HepG2 (cell line): Measurements from ENCODE around the gene WNK4. TPM values are rescaled to one million over a fixed set of nuclear protein-coding genes. Genes with fewer than 3 reads are reported as not detected.

Experiments
- ATAC-seq: fragments of 200-7000 bp; cut with Tn5 transposase; 3 replicates; pipeline ENCODE4 v1.9.1; 2020; ENCODE audit warnings: mild to moderate bottlenecking, moderate library complexity
- BruUV-seq: library from RNA; stranded (reverse); fragments of 400-500 nt; replicated peaks from 2 replicates; lab custom pipeline; 2021; lab: Mats Ljungman, UMichigan
- CTCF ChIA-PET: fragments of 300-600 bp; formaldehyde crosslinking; extraction: SDS; loops from one replicate; lab custom pipeline; 2021; ENCODE audit warnings: low total read pairs, inconsistent platforms, low intra/inter-chr PET ratio; lab: Yijun Ruan, JAX
- POLR2A ChIA-PET: fragments of 350-600 bp; sonication (Branson Sonifier 250); formaldehyde crosslinking; loops from one replicate; lab custom pipeline; 2020; ENCODE audit warnings: antibody characterized with exemption, inconsistent platforms; lab: Yijun Ruan, JAX
- DNase-seq: peaks from one replicate; pipeline ENCODE4 v3.0.0-alpha.2; 2015; ENCODE audit warnings: low spot score
- FAIRE-seq: peaks from 3 replicates; lab custom pipeline; 2011; peaks lifted over from hg19 to GRCh38; lab: Jason Lieb, UNC
- H2AFZ ChIP-seq: one replicate; pipeline ENCODE4 v1.6.1; 2011; ENCODE audit warnings: low read length, inconsistent platforms
- H3K27ac ChIP-seq: fragments of 300-600 bp; 3 replicates; pipeline ENCODE4 v1.8.0; 2011; ENCODE audit warnings: mixed run types, mild to moderate bottlenecking, mixed read lengths, low read length, inconsistent platforms; ENCODE audit not compliant: insufficient read depth; ENCODE audit errors: extremely low read length
- H3K27me3 ChIP-seq, 2 experiments: fragments of 200-600 bp in 1 of 2; 2 replicates in 1 of 2; 3 replicates in 1 of 2; pipeline versions ENCODE4 v1.6.0 to v1.8.0; 2011; ENCODE audit warnings: low read length in 2 of 2, mild to moderate bottlenecking in 2 of 2, moderate library complexity in 2 of 2, inconsistent platforms in 1 of 2; ENCODE audit not compliant: insufficient read depth in 2 of 2, control insufficient read depth in 1 of 2
- H3K36me3 ChIP-seq, 2 experiments: fragments of 200-600 bp in 1 of 2; replicated peaks in 1 of 2; 2 replicates in 1 of 2; 3 replicates in 1 of 2; pipeline versions ENCODE4 v1.5.1 to v1.8.0; 2011; ENCODE audit warnings: low read length in 2 of 2, inconsistent platforms in 1 of 2; ENCODE audit not compliant: insufficient read depth in 2 of 2, control insufficient read depth in 1 of 2
- H3K4me1 ChIP-seq: 2 replicates; pipeline ENCODE4 v1.5.1; 2012; ENCODE audit warnings: low read length, inconsistent platforms; ENCODE audit not compliant: insufficient read depth
- H3K4me2 ChIP-seq: 2 replicates; pipeline ENCODE4 v1.6.0; 2011; ENCODE audit warnings: low read depth, low read length, inconsistent platforms
- H3K4me3 ChIP-seq, 3 experiments: fragments of 200-600 bp in 1 of 3; sonication (generic), shearing (Covaris generic) in 1 of 3; replicated peaks in 1 of 3; 2 replicates each; pipeline ENCODE4 v1.5.1; 2011 to 2016; ENCODE audit warnings: low read length in 3 of 3, inconsistent platforms in 2 of 3, low read depth in 2 of 3, mild to moderate bottlenecking in 2 of 3, control low read depth in 1 of 3, mixed read lengths in 1 of 3; ENCODE audit not compliant: insufficient read depth in 1 of 3
- H3K79me2 ChIP-seq: one replicate; pipeline ENCODE4 v1.6.1; 2011; ENCODE audit warnings: low read length, inconsistent platforms; ENCODE audit not compliant: insufficient read depth
- H3K9ac ChIP-seq: 2 replicates; pipeline ENCODE4 v1.6.0; 2011; ENCODE audit warnings: mild to moderate bottlenecking, low read depth, low read length, inconsistent platforms; ENCODE audit not compliant: insufficient read depth
- H3K9me3 ChIP-seq: 2 replicates; pipeline ENCODE4 v1.5.1; 2012; ENCODE audit warnings: mild to moderate bottlenecking, low read length
- H4K20me1 ChIP-seq: 2 replicates; pipeline ENCODE4 v1.6.0; 2011; ENCODE audit warnings: inconsistent platforms, mild to moderate bottlenecking, low read length, moderate library complexity; ENCODE audit not compliant: insufficient read depth
- FOXJ3 ChIP-seq: sonication (generic); formaldehyde crosslinking; IDR thresholded peaks from 2 replicates; pipeline ENCODE4 v1.4.0; 2020; ENCODE audit warnings: missing genetic modification reagents, mild to moderate bottlenecking, borderline replicate concordance
- GABPA ChIP-seq, 2 experiments: IDR thresholded peaks; 2 replicates each; pipeline ENCODE4 v1.6.1; 2011 to 2016; ENCODE audit warnings: low read depth in 2 of 2, low read length in 1 of 2, missing biosample characterization in 1 of 2, missing genetic modification characterization in 1 of 2
- GATAD1 ChIP-seq: IDR thresholded peaks from 2 replicates; pipeline ENCODE4 v1.6.1; 2016; ENCODE audit warnings: missing genetic modification reagents, missing compliant biosample characterization
- GMEB1 ChIP-seq: sonication (generic); formaldehyde crosslinking; IDR thresholded peaks from 2 replicates; pipeline ENCODE4 v1.5.1; 2020; ENCODE audit warnings: missing genetic modification reagents, mild to moderate bottlenecking, borderline replicate concordance
- HIVEP1 ChIP-seq: sonication (generic); formaldehyde crosslinking; IDR thresholded peaks from 2 replicates; pipeline ENCODE4 v1.4.0; 2020; ENCODE audit warnings: mild to moderate bottlenecking, missing genetic modification reagents
- MATR3 ChIP-seq: sonication (generic); formaldehyde crosslinking; IDR thresholded peaks from 2 replicates; pipeline ENCODE4 v1.4.0; 2020; ENCODE audit warnings: missing genetic modification reagents
- NFATC3 ChIP-seq: sonication (generic); formaldehyde crosslinking; IDR thresholded peaks from 2 replicates; pipeline ENCODE4 v1.5.1; 2020; ENCODE audit warnings: mild to moderate bottlenecking, missing genetic modification reagents
- RFXANK ChIP-seq: IDR thresholded peaks from 2 replicates; pipeline ENCODE4 v1.6.1; 2016
- SP140L ChIP-seq: sonication (generic); formaldehyde crosslinking; IDR thresholded peaks from 2 replicates; pipeline ENCODE4 v1.4.0; 2020; ENCODE audit warnings: missing genetic modification reagents, borderline replicate concordance
- ZFP1 ChIP-seq: IDR thresholded peaks from 2 replicates; pipeline ENCODE4 v1.6.1; 2016
- ZNF253 ChIP-seq: sonication (generic); formaldehyde crosslinking; IDR thresholded peaks from 2 replicates; pipeline ENCODE4 v1.8.0; 2022; ENCODE audit warnings: mild to moderate bottlenecking, missing genetic modification reagents, borderline replicate concordance
- ZNF264 ChIP-seq: sonication (generic); formaldehyde crosslinking; IDR thresholded peaks from 2 replicates; pipeline ENCODE4 v1.4.0; 2020; ENCODE audit warnings: missing genetic modification reagents
- ZNF333 ChIP-seq: sonication (generic); formaldehyde crosslinking; IDR thresholded peaks from 2 replicates; pipeline ENCODE4 v1.4.0; 2020; ENCODE audit warnings: mild to moderate bottlenecking, missing genetic modification reagents, borderline replicate concordance
- ZNF33B ChIP-seq: sonication (generic); formaldehyde crosslinking; IDR thresholded peaks from 2 replicates; pipeline ENCODE4 v1.5.1; 2020; ENCODE audit warnings: mild to moderate bottlenecking, missing genetic modification reagents
- ZNF446 ChIP-seq: sonication (generic); formaldehyde crosslinking; IDR thresholded peaks from 2 replicates; pipeline ENCODE4 v1.5.0; 2020; ENCODE audit warnings: mild to moderate bottlenecking, missing genetic modification reagents
- ZNF75D ChIP-seq: sonication (generic); formaldehyde crosslinking; IDR thresholded peaks from 2 replicates; pipeline ENCODE4 v1.8.1; 2023; ENCODE audit warnings: missing genetic modification reagents, mild to moderate bottlenecking, borderline replicate concordance
- ZNF781 ChIP-seq: sonication (generic); formaldehyde crosslinking; IDR thresholded peaks from 2 replicates; pipeline ENCODE4 v1.5.1; 2020; ENCODE audit warnings: borderline replicate concordance, mild to moderate bottlenecking, missing genetic modification reagents; ENCODE audit errors: not compliant biosample characterization
- ZNF800 ChIP-seq: sonication (generic); formaldehyde crosslinking; IDR thresholded peaks from 2 replicates; pipeline ENCODE4 v1.4.0; 2020; ENCODE audit warnings: missing genetic modification reagents
- ZSCAN25 ChIP-seq: sonication (generic); formaldehyde crosslinking; IDR thresholded peaks from 2 replicates; pipeline ENCODE4 v1.8.0; 2022; ENCODE audit warnings: mild to moderate bottlenecking, missing genetic modification reagents
- WGBS: methylation state at CpG from one replicate; pipeline ENCODE4 v1.1.6; 2017; ENCODE audit warnings: low lambda C conversion rate; 5-methylcytosine and 5-hydroxymethylcytosine counted together
- in situ Hi-C: cut with HindIII; loops from 2 replicates; pipeline ENCODE4 v1.10.0; 2017; ENCODE audit warnings: low pct_unique_long_range_greater_than_20kb; ENCODE audit not compliant: extremely low pct_ligation_motif_present
- intact Hi-C: fragments of 100-400 bp; cut with micrococcal nuclease; formaldehyde crosslinking; loops from one replicate; pipeline ENCODE4 v1.10.0; 2022; ENCODE audit not compliant: unreplicated experiment
- polyA plus RNA-seq, 8 experiments: library from polyadenylated mRNA; depleted of rRNA in 3 of 8; stranded (reverse) in 7 of 8; unstranded in 1 of 8; fragments of >200 nt; fragmentation: Illumina TruSeq in 4 of 8; extraction: Trizol in 4 of 8; gene quantifications; 2 replicates each; pipeline versions ENCODE4 v1.2.1 to v1.2.3, GENCODE V29; 2011 to 2016; ENCODE audit warnings: low read depth in 4 of 8, missing spikeins in 1 of 8, mixed read lengths in 1 of 8; ENCODE audit not compliant: insufficient read depth in 1 of 8
- total RNA-seq, 5 experiments: library from RNA; depleted of rRNA; stranded (reverse); fragments of >200 nt; fragmentation: Illumina TruSeq; extraction: Trizol; gene quantifications; 2 replicates each; pipeline ENCODE4 v1.2.3, GENCODE V29; 2016; ENCODE audit warnings: low read depth in 1 of 5
- TF ChIP-seq, protein P1 (sequence below): sonication (generic); formaldehyde crosslinking; IDR thresholded peaks from 2 replicates; pipeline ENCODE4 v1.8.1; 2023; ENCODE audit warnings: mild to moderate bottlenecking, inconsistent platforms, moderate library complexity, missing genetic modification reagents, borderline replicate concordance

Gene WNK4
- total and polyA plus RNA-seq, 2 of the 13 experiments (the other 11 are each of a cell fraction or from before 2014, with no cell fraction given), result 2.7 to 13.7 TPM

- in situ Hi-C loops, result no loop called here
- Histone ChIP-seq H3K27me3 (no peaks in the 10 kb centered on the region), H3K36me3 (no peaks in the 10 kb centered on the region), H3K4me3 (peak overlapping the region; percentile 58 to 84 (median 76)), H3K27ac (peak overlapping the region; percentile 83), H3K9me3 (no peaks in the 10 kb centered on the region), H3K4me1 (peaks cover 50% of the 10 kb centered on the region), H3K4me2 (peak overlapping the region; percentile 95), H2AFZ (no peak overlapping the region), H3K79me2 (peaks cover 9% of the 10 kb centered on the region), H3K9ac (peak overlapping the region; percentile 81), H4K20me1 (no peaks in the 10 kb centered on the region)
- BruUV-seq, result no TSS peak
- no peak for DNase-seq
- no peak; the same call in 2 of the 3 replicates for ATAC-seq
- CTCF ChIA-PET, result no interaction called here
- POLR2A ChIA-PET, result interaction anchor here (0.6 to 3.8 kb wide), 27 partner anchors 11 to 431 kb away, joined by 3 to 55 read pairs (median 4); partner anchors contain the start of genes BECN1, CNTD1, CNTNAP1 and COA3
- intact Hi-C loops, result no loop called here
- 76% methylated on average over 10 of the region's 10 CpGs for WGBS
- FAIRE-seq, result no peak
- TF ChIP-seq ZFP1 (CRISPR knock-in tag), result no peak
- peak; percentile 20; the same call in 1 of the 2 replicates for TF ChIP-seq ZSCAN25
- no peak for TF ChIP-seq ZNF781 (CRISPR knock-in tag)
- 0 out of 2 replicates have a peak, but pooled peaks have one; percentile 12 for TF ChIP-seq FOXJ3 (CRISPR knock-in tag)
- TF ChIP-seq ZNF333 (CRISPR knock-in tag), result no peak
- 0 out of 2 replicates have a peak, but pooled peaks have one; percentile 19 for TF ChIP-seq GMEB1
- no peak for TF ChIP-seq HIVEP1 (CRISPR knock-in tag)
- no peak for TF ChIP-seq SP140L (CRISPR knock-in tag)
- TF ChIP-seq ZNF264, result no peak
- TF ChIP-seq ZNF446, result no peak; the same call in 1 of the 2 replicates
- TF ChIP-seq GABPA (IDR thresholded peaks at IDR 0.05; ENCODE audit: low read depth, low read length), result no peak
- peak; percentile 33; the same call in 1 of the 2 replicates for TF ChIP-seq GABPA (CRISPR knock-in tag; IDR thresholded peaks at IDR 0.05; ENCODE audit: low read depth)
- no peak for TF ChIP-seq RFXANK (CRISPR knock-in tag)
- no peak for TF ChIP-seq ZNF75D (CRISPR knock-in tag)
- no peak for TF ChIP-seq ZNF800 (CRISPR knock-in tag)
- TF ChIP-seq, protein P1, sequence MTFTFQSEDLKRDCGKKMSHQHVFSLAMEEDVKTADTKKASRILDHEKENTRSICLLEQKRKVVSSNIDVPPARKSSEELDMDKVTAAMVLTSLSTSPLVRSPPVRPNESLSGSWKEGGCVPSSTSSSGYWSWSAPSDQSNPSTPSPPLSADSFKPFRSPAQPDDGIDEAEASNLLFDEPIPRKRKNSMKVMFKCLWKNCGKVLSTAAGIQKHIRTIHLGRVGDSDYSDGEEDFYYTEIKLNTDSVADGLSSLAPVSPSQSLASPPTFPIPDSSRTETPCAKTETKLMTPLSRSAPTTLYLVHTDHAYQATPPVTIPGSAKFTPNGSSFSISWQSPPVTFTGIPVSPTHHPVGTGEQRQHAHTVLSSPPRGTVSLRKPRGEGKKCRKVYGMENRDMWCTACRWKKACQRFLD (CRISPR knock-in tag), result 0 out of 2 replicates have a peak, but pooled peaks have one; percentile 6
- no peak for TF ChIP-seq GATAD1 (CRISPR knock-in tag)
- no peak; the same call in 1 of the 2 replicates for TF ChIP-seq NFATC3 (CRISPR knock-in tag)
- TF ChIP-seq ZNF253 (CRISPR knock-in tag), result no peak
- TF ChIP-seq ZNF33B (CRISPR knock-in tag), result 0 out of 2 replicates have a peak, but pooled peaks have one; percentile 27
- no peak for TF ChIP-seq MATR3 (CRISPR knock-in tag)
Observed at GRCh38 chr17:42743595-42744282, 36.7 kb upstream of the WNK4 start.
